H9 (cell line): ENCODE results near the gene FERMT1. TPM values are rescaled to one million over a fixed set of nuclear protein-coding genes. Genes with fewer than 3 reads are reported as not detected.

Experiments used
- DNase-seq: peaks from one replicate; pipeline ENCODE4 v3.0.0-alpha.2; 2017
- H2AFZ ChIP-seq: one replicate; pipeline ENCODE4 v1.6.1; 2013; ENCODE audit warnings: mild to moderate bottlenecking, low read length, control low read depth, moderate library complexity
- H2AK5ac ChIP-seq: 2 replicates; pipeline ENCODE4 v1.6.1; 2013; ENCODE audit warnings: low read length, control low read depth, mixed read lengths; ENCODE audit not compliant: insufficient read length
- H2BK120ac ChIP-seq: one replicate; pipeline ENCODE4 v1.6.1; 2013; ENCODE audit warnings: low read depth, mild to moderate bottlenecking, low read length, control low read depth, inconsistent platforms; ENCODE audit not compliant: poor library complexity, severe bottlenecking
- H2BK12ac ChIP-seq: 2 replicates; pipeline ENCODE4 v1.6.1; 2013; ENCODE audit warnings: low read length, control low read depth, mixed read lengths, low read depth; ENCODE audit not compliant: insufficient read length
- H2BK15ac ChIP-seq: 2 replicates; pipeline ENCODE4 v1.6.1; 2013; ENCODE audit warnings: low read depth, low read length, control low read depth
- H2BK20ac ChIP-seq: one replicate; pipeline ENCODE4 v1.6.1; 2013; ENCODE audit warnings: low read depth, mild to moderate bottlenecking, low read length, control low read depth, inconsistent platforms; ENCODE audit not compliant: poor library complexity, severe bottlenecking
- H2BK5ac ChIP-seq: 2 replicates; pipeline ENCODE4 v1.6.1; 2013; ENCODE audit warnings: low read length, control low read depth, mixed read lengths; ENCODE audit not compliant: insufficient read length
- H3K14ac ChIP-seq: 2 replicates; pipeline ENCODE4 v1.6.1; 2013; ENCODE audit warnings: low read length, control low read depth; ENCODE audit not compliant: insufficient read depth
- H3K18ac ChIP-seq: 2 replicates; pipeline ENCODE4 v1.6.1; 2013; ENCODE audit warnings: low read depth, mild to moderate bottlenecking, mixed read lengths, low read length, control low read depth; ENCODE audit not compliant: insufficient read length
- H3K23ac ChIP-seq: 2 replicates; pipeline ENCODE4 v1.6.1; 2013; ENCODE audit warnings: low read length, control low read depth, mixed read lengths, low read depth; ENCODE audit not compliant: insufficient read length
- H3K23me2 ChIP-seq: 2 replicates; pipeline ENCODE4 v1.6.1; 2013; ENCODE audit warnings: low read depth, mild to moderate bottlenecking, mixed read lengths, low read length, control low read depth; ENCODE audit not compliant: insufficient read length, poor library complexity, severe bottlenecking
- H3K27ac ChIP-seq: 2 replicates; pipeline ENCODE4 v1.5.1; 2013; ENCODE audit warnings: low read length, control low read depth, mixed read lengths, low read depth; ENCODE audit not compliant: insufficient read length
- H3K27me3 ChIP-seq: 2 replicates; pipeline ENCODE4 v1.6.1; 2013; ENCODE audit warnings: low read length, control low read depth, inconsistent platforms; ENCODE audit not compliant: insufficient read depth
- H3K4ac ChIP-seq: 2 replicates; pipeline ENCODE4 v1.6.1; 2013; ENCODE audit warnings: low read depth, mild to moderate bottlenecking, control low read depth, inconsistent platforms, low read length, moderate library complexity
- H3K4me1 ChIP-seq: 2 replicates; pipeline ENCODE4 v1.6.1; 2013; ENCODE audit warnings: low read length, control low read depth, inconsistent platforms; ENCODE audit not compliant: insufficient read depth
- H3K4me2 ChIP-seq: 2 replicates; pipeline ENCODE4 v1.6.1; 2013; ENCODE audit warnings: low read length, control low read depth, mixed read lengths; ENCODE audit not compliant: insufficient read length, insufficient read depth
- H3K56ac ChIP-seq: 2 replicates; pipeline ENCODE4 v1.6.1; 2013; ENCODE audit warnings: low read depth, mild to moderate bottlenecking, mixed read lengths, low read length, control low read depth; ENCODE audit not compliant: insufficient read length
- H3K79me1 ChIP-seq: 2 replicates; pipeline ENCODE4 v1.6.1; 2013; ENCODE audit warnings: low read depth, mild to moderate bottlenecking, moderate library complexity, low read length, control low read depth, inconsistent platforms; ENCODE audit not compliant: insufficient read depth, poor library complexity, severe bottlenecking
- H3K79me2 ChIP-seq: 2 replicates; pipeline ENCODE4 v1.6.1; 2013; ENCODE audit warnings: low read length, control low read depth, inconsistent platforms; ENCODE audit not compliant: insufficient read depth
- H3K9ac ChIP-seq: 2 replicates; pipeline ENCODE4 v1.6.1; 2013; ENCODE audit warnings: low read length, control low read depth, mixed read lengths; ENCODE audit not compliant: insufficient read length; ENCODE audit errors: extremely low read depth
- H3K9me3 ChIP-seq: one replicate; pipeline ENCODE4 v1.6.1; 2013; ENCODE audit warnings: low read depth, low read length, inconsistent platforms; ENCODE audit not compliant: control insufficient read depth
- H3T11ph ChIP-seq: one replicate; pipeline ENCODE4 v1.6.1; 2013; ENCODE audit warnings: mild to moderate bottlenecking, low read length, control low read depth, inconsistent platforms
- H4K20me1 ChIP-seq: one replicate; pipeline ENCODE4 v1.6.1; 2013; ENCODE audit not compliant: control insufficient read depth, insufficient read length, insufficient read depth
- H4K5ac ChIP-seq: 2 replicates; pipeline ENCODE4 v1.6.1; 2013; ENCODE audit warnings: low read depth, mild to moderate bottlenecking, mixed read lengths, low read length, control low read depth; ENCODE audit not compliant: insufficient read length
- H4K8ac ChIP-seq: replicated peaks from 2 replicates; pipeline ENCODE4 v1.6.1; 2013; ENCODE audit warnings: low read length, control low read depth, mixed read lengths, low read depth; ENCODE audit not compliant: insufficient read length
- H4K91ac ChIP-seq: 2 replicates; pipeline ENCODE4 v1.6.1; 2013; ENCODE audit warnings: low read depth, mild to moderate bottlenecking, moderate library complexity, mixed read lengths, low read length, control low read depth; ENCODE audit not compliant: insufficient read length
- H3K27ac Mint-ChIP-seq, 3 experiments: 2 replicates in 2 of 3; 3 replicates in 1 of 3; pipeline ENCODE4 v1.8.0; 2020 to 2021; ENCODE audit warnings: mixed read lengths in 3 of 3, mild to moderate bottlenecking in 1 of 3, moderate library complexity in 1 of 3
- H3K27me3 Mint-ChIP-seq: 2 replicates; pipeline ENCODE4 v1.8.0; 2021; ENCODE audit warnings: low read depth, mild to moderate bottlenecking, moderate library complexity, mixed read lengths
- H3K36me3 Mint-ChIP-seq, 3 experiments: 2 replicates in 2 of 3; 3 replicates in 1 of 3; pipeline ENCODE4 v1.8.0; 2020 to 2021; ENCODE audit warnings: low read depth in 3 of 3, mixed read lengths in 3 of 3; ENCODE audit not compliant: insufficient read depth in 1 of 3
- H3K4me1 Mint-ChIP-seq, 2 experiments: 2 replicates each; pipeline ENCODE4 v1.8.0; 2020; ENCODE audit warnings: mixed read lengths in 2 of 2
- H3K4me3 Mint-ChIP-seq, 2 experiments: 2 replicates in 1 of 2; 3 replicates in 1 of 2; pipeline ENCODE4 v1.8.0; 2020 to 2021; ENCODE audit warnings: mild to moderate bottlenecking in 2 of 2, mixed read lengths in 2 of 2, moderate library complexity in 1 of 2
- H3K9me3 Mint-ChIP-seq, 2 experiments: 2 replicates in 1 of 2; 3 replicates in 1 of 2; pipeline ENCODE4 v1.8.0; 2020; ENCODE audit warnings: mild to moderate bottlenecking in 2 of 2, mixed read lengths in 2 of 2, moderate library complexity in 1 of 2
- WGBS: extraction: QIAGEN DNeasy Blood & Tissue Kit; methylation state at CpG from one replicate; pipeline ENCODE4 v1.1.7; 2013; ENCODE audit warnings: missing lambda C conversion rate, low lambda C conversion rate, mixed read lengths; ENCODE audit not compliant: insufficient read length; ENCODE audit errors: extremely low coverage; 5-methylcytosine and 5-hydroxymethylcytosine counted together
- total RNA-seq: library from RNA; stranded (reverse); gene quantifications from 2 replicates; pipeline ENCODE4 v1.2.1, GENCODE V29; 2021
- TF ChIP-seq, protein P1 (sequence below): fragments of 200-600 bp; sonication (generic); conservative IDR thresholded peaks from 3 replicates; pipeline ENCODE4 v1.8.0; 2021; ENCODE audit warnings: antibody characterized with exemption, mild to moderate bottlenecking

Gene FERMT1
- total RNA-seq, 1 experiment from 2014 or later = 9.6 TPM

DNA sequence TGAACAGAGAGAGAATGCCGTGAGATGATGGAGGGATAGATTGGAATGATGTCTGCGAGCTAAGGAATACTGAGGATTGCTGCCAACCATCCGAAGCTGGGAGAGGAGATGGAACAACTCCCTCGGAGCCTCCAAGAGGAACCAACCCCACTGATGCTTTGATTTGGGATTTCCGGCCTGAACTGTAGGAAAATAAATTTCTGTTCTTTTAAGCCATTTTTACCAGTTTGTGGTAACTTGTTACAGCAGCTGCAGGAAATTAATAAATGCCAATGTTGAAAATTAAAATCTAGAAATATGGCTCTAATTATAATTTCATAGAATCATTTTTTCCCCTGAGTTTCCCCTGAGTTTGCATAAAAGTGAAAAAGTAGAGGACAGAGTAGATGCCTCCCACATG, 83.1 kb downstream of the FERMT1 start:
- no peaks in the 10 kb centered on the region for H3K79me1 ChIP-seq
- H3K4me1 Mint-ChIP-seq = peaks cover 12 to 14% of the 10 kb centered on the region in 2 experiments
- no peak overlapping the region for H3T11ph ChIP-seq
- H3K14ac ChIP-seq = no peak overlapping the region
- no peak overlapping the region for H2AFZ ChIP-seq
- H2BK12ac ChIP-seq = no peak overlapping the region
- no peaks in the 10 kb centered on the region for H4K20me1 ChIP-seq
- H2BK20ac ChIP-seq = no peak overlapping the region
- WGBS = no CpG with 5 or more reads among the region's 5 CpGs
- H3K4me3 Mint-ChIP-seq = no peak overlapping the region
- H3K4ac ChIP-seq = no peak overlapping the region
- H3K9ac ChIP-seq = no peak overlapping the region
- no peak overlapping the region for H2BK120ac ChIP-seq
- no peaks in the 10 kb centered on the region for H3K9me3 Mint-ChIP-seq
- no peak overlapping the region for H2BK15ac ChIP-seq
- no peak overlapping the region for H3K56ac ChIP-seq
- no peak overlapping the region for H3K23ac ChIP-seq
- peaks cover 6 to 47% (median 30%) of the 10 kb centered on the region in 3 experiments for H3K36me3 Mint-ChIP-seq
- no peaks in the 10 kb centered on the region for H3K4me1 ChIP-seq
- H4K91ac ChIP-seq = no peak overlapping the region
- TF ChIP-seq, protein P1, sequence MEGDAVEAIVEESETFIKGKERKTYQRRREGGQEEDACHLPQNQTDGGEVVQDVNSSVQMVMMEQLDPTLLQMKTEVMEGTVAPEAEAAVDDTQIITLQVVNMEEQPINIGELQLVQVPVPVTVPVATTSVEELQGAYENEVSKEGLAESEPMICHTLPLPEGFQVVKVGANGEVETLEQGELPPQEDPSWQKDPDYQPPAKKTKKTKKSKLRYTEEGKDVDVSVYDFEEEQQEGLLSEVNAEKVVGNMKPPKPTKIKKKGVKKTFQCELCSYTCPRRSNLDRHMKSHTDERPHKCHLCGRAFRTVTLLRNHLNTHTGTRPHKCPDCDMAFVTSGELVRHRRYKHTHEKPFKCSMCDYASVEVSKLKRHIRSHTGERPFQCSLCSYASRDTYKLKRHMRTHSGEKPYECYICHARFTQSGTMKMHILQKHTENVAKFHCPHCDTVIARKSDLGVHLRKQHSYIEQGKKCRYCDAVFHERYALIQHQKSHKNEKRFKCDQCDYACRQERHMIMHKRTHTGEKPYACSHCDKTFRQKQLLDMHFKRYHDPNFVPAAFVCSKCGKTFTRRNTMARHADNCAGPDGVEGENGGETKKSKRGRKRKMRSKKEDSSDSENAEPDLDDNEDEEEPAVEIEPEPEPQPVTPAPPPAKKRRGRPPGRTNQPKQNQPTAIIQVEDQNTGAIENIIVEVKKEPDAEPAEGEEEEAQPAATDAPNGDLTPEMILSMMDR = no peak
- no peaks in the 10 kb centered on the region for H3K27me3 ChIP-seq
- H2BK5ac ChIP-seq = no peak overlapping the region
- no peaks in the 10 kb centered on the region for H3K79me2 ChIP-seq
- H4K5ac ChIP-seq = no peak overlapping the region
- no peaks in the 10 kb centered on the region; the same call in 1 of the 2 replicates for H3K27me3 Mint-ChIP-seq
- H3K27ac Mint-ChIP-seq = no peak overlapping the region
- no peak for DNase-seq
- no peak overlapping the region for H3K27ac ChIP-seq
- H3K9me3 ChIP-seq = no peaks in the 10 kb centered on the region
- no peak overlapping the region for H4K8ac ChIP-seq
- H3K18ac ChIP-seq = no peak overlapping the region
- no peaks in the 10 kb centered on the region for H3K23me2 ChIP-seq
- no peak overlapping the region for H3K4me2 ChIP-seq
- H2AK5ac ChIP-seq = no peak overlapping the region
